ENCODE data around the gene USP32. TPM values are rescaled to one million over a fixed set of nuclear protein-coding genes. Genes with fewer than 3 reads are reported as not detected.
"Not testable (repeated sequence)": the region's sequence is repeated elsewhere in the genome, so short reads cannot be mapped to it uniquely, and the experiment has no call there.

USP32 gene
- total and polyA plus RNA-seq, 2 of the 8 experiments (the other 6 are each of a cell fraction or from before 2014, with no cell fraction given) = 29.6 to 112 TPM

- POLR2A ChIA-PET (ENCODE audit: partially characterized antibody); H3K4me2 ChIP-seq (ENCODE audit: insufficient read depth in 1 of 2, low read depth in 2 of 2, low read length in 2 of 2); H3K4me1 ChIP-seq (replicated peaks in 1 of 4; ENCODE audit: control insufficient read depth in 3 of 4, insufficient read depth in 4 of 4, low read length in 3 of 4); H2BK5ac ChIP-seq (ENCODE audit: low read depth, low read length); DNase-seq (ENCODE audit: low read depth in 1 of 2, low spot score in 2 of 2); FAIRE-seq; H3K4ac ChIP-seq (replicated peaks; ENCODE audit: insufficient read length, low read depth, low read length); H3K23ac ChIP-seq (ENCODE audit: insufficient read length); H4K5ac ChIP-seq (ENCODE audit: insufficient read length, low read depth, low read length); H3K14ac ChIP-seq (ENCODE audit: insufficient read length); H2AK5ac ChIP-seq (ENCODE audit: low read depth, low read length); H3K4me3 ChIP-seq (ENCODE audit: extremely low read depth in 1 of 4, insufficient read depth in 2 of 4, low read depth in 3 of 4, low read length in 4 of 4); H3K9ac ChIP-seq (replicated peaks in 1 of 4; ENCODE audit: extremely low read depth in 1 of 4, low read depth in 3 of 4, low read length in 3 of 4); H3K9me3 ChIP-seq (ENCODE audit: insufficient read depth in 2 of 2, low read depth in 1 of 2, low read length in 1 of 2); H4K91ac ChIP-seq (replicated peaks; ENCODE audit: insufficient read length, low read length); H2AFZ ChIP-seq (ENCODE audit: low read length); H2BK12ac ChIP-seq (ENCODE audit: low read depth, low read length); H3K79me1 ChIP-seq (ENCODE audit: low read depth, low read length); H3K36me3 ChIP-seq (ENCODE audit: control insufficient read depth in 2 of 4, insufficient read depth in 4 of 4, low read length in 3 of 4); H3K23me2 ChIP-seq (ENCODE audit: low read depth, low read length); H4K20me1 ChIP-seq (replicated peaks in 1 of 2; ENCODE audit: control insufficient read depth in 1 of 2, insufficient read depth in 2 of 2, low read length in 2 of 2); H2BK20ac ChIP-seq (ENCODE audit: low read length); H4K8ac ChIP-seq (ENCODE audit: extremely low read depth, insufficient read depth, low read length); H3K56ac ChIP-seq (replicated peaks; ENCODE audit: insufficient read length, low read depth, low read length); H3K27ac ChIP-seq (ENCODE audit: low read depth, low read length); H3K18ac ChIP-seq (ENCODE audit: extremely low read depth, low read length); H2BK15ac ChIP-seq (ENCODE audit: low read length); H3K27me3 ChIP-seq (replicated peaks in 1 of 4; ENCODE audit: control insufficient read depth in 3 of 4, extremely low read depth in 1 of 4, insufficient read depth in 3 of 4, low read length in 3 of 4); H2BK120ac ChIP-seq (replicated peaks; ENCODE audit: low read depth, low read length): not testable (repeated sequence)
- H3K79me2 ChIP-seq (ENCODE audit: control insufficient read depth in 1 of 2, insufficient read depth in 2 of 2, low read length in 2 of 2) = peaks cover 0 to 97% of the 10 kb centered on the region in 2 experiments; a peak in 3 of 4 replicates
- CTCF ChIA-PET (ENCODE audit: partially characterized antibody) = interaction anchor here (0.9 to 2.4 kb wide), 6 partner anchors 8 to 187 kb away, joined by 3 to 9 read pairs (median 4); no protein-coding TSS in a partner anchor
- WGBS, 2 experiments (ENCODE audit: extremely low coverage in 1 of 2, insufficient coverage in 1 of 2, insufficient read length in 1 of 2, insufficient replicate concordance in 2 of 2, low coverage in 1 of 2, low lambda C conversion rate in 2 of 2, missing lambda C conversion rate in 1 of 2) = 94% methylated on average over 8 of the region's 8 CpGs; no CpG with 5 or more reads in 1 of the 2 experiments
Measured at GRCh38 chr17:60314900-60315299, 77.0 kb downstream of the USP32 start.
